HG03060 (cell line): Measurements from ENCODE around the gene PML.
"Not testable (repeated sequence)": the region's sequence is repeated elsewhere in the genome, so short reads cannot be mapped to it uniquely, and the experiment has no call there.

ENCODE experiments used
- ATAC-seq: cut with Tn5 transposase; IDR thresholded peaks from one replicate; pipeline ENCODE4 v1.9.1; 2021; ENCODE audit warnings: low read depth, moderate number of reproducible peaks; ENCODE audit not compliant: unreplicated experiment

PML gene

GRCh38 chr15:74052271-74053260, 58.0 kb downstream of the PML start:
- ATAC-seq, result not testable (repeated sequence)

GRCh38 chr15:74053517-74053916, 59.0 kb downstream of the PML start:
- no peak for ATAC-seq

- no peak for ATAC-seq
These were observed 59.5 kb downstream of the PML start for GRCh38 chr15:74053941-74054529.

- ATAC-seq, result no peak
These were observed 61.3 kb downstream of the PML start for GRCh38 chr15:74055804-74056203.

- not testable (repeated sequence) for ATAC-seq
These were observed 61.8 kb downstream of the PML start for GRCh38 chr15:74056330-74056729.

GRCh38 chr15:74059050-74059833, 64.7 kb downstream of the PML start:
- not testable (repeated sequence) for ATAC-seq

- no peak for ATAC-seq
These were observed 65.7 kb downstream of the PML start for GRCh38 chr15:74060251-74060650.

- no peak for ATAC-seq
These were observed 67.7 kb downstream of the PML start for GRCh38 chr15:74062236-74062635.

GRCh38 chr15:74062671-74063070, 68.2 kb downstream of the PML start:
- no peak for ATAC-seq

- ATAC-seq, result not testable (repeated sequence)
These were observed 69.1 kb downstream of the PML start for GRCh38 chr15:74063425-74064146.

GRCh38 chr15:74064183-74064582, 69.7 kb downstream of the PML start:
- ATAC-seq, result not testable (repeated sequence)

- ATAC-seq, result not testable (repeated sequence)
These were observed 70.3 kb downstream of the PML start for GRCh38 chr15:74064822-74065221.

- ATAC-seq, result not testable (repeated sequence)
These were observed 71.3 kb downstream of the PML start for GRCh38 chr15:74065684-74066411.

- not testable (repeated sequence) for ATAC-seq
These were observed 77.1 kb downstream of the PML start for GRCh38 chr15:74071645-74072044.

GRCh38 chr15:74072132-74072531, 77.6 kb downstream of the PML start:
- ATAC-seq, result not testable (repeated sequence)

GRCh38 chr15:74072614-74073337, 78.3 kb downstream of the PML start:
- ATAC-seq, result not testable (repeated sequence)

GRCh38 chr15:74075781-74076180, 81.3 kb downstream of the PML start:
- not testable (repeated sequence) for ATAC-seq

- ATAC-seq, result not testable (repeated sequence)
These were observed 87.9 kb downstream of the PML start, which contains the start of gene GOLGA6A for GRCh38 chr15:74082450-74082849. Gene GOLGA6A, minus strand, starts transcription at chr15:74082550. Its CDS starts 41 bp downstream, at chr15:74082509.

- not testable (repeated sequence) for ATAC-seq
These were observed 100.1 kb downstream of the PML start for GRCh38 chr15:74094567-74094966.
